ENCODE measurements around the gene UBE2Q1.
A peak's percentile ranks its signal among the peaks of the same experiment; 100 is the strongest.

Gene UBE2Q1

GRCh38 chr1:154557939-154558719 is at the start of gene UBE2Q1:
Gene UBE2Q1, minus strand, starts transcription at chr1:154558662. Its CDS starts 109 bp downstream, at chr1:154558553.
- no peak for DNase-seq

GRCh38 chr1:154607609-154608396 is 49.3 kb upstream of the UBE2Q1 start, which contains the start of gene ADAR:
Gene ADAR, minus strand, starts transcription at chr1:154608186. Its CDS starts 180 bp downstream, at chr1:154608006.
- peak; percentile 69 for DNase-seq

- no peak for DNase-seq
Observed at GRCh38 chr1:154607106-154607608, 48.7 kb upstream of the UBE2Q1 start.

GRCh38 chr1:154605534-154605933 is 47.1 kb upstream of the UBE2Q1 start:
- no peak for DNase-seq

GRCh38 chr1:154603317-154603716 is 44.9 kb upstream of the UBE2Q1 start:
- no peak for DNase-seq

GRCh38 chr1:154599658-154600057 is 41.2 kb upstream of the UBE2Q1 start:
- no peak for DNase-seq

- no peak for DNase-seq
Observed at GRCh38 chr1:154598871-154599635, 40.6 kb upstream of the UBE2Q1 start.

GRCh38 chr1:154595621-154596020 is 37.2 kb upstream of the UBE2Q1 start:
- no peak for DNase-seq

GRCh38 chr1:154594811-154595210 is 36.3 kb upstream of the UBE2Q1 start:
- DNase-seq: no peak

- no peak for DNase-seq
Observed at GRCh38 chr1:154593390-154593789, 34.9 kb upstream of the UBE2Q1 start.

- no peak for DNase-seq
Observed at GRCh38 chr1:154591206-154591605, 32.7 kb upstream of the UBE2Q1 start.

GRCh38 chr1:154590756-154591155 is 32.3 kb upstream of the UBE2Q1 start:
- DNase-seq: no peak

GRCh38 chr1:154589780-154590179 is 31.3 kb upstream of the UBE2Q1 start:
- no peak for DNase-seq

- no peak for DNase-seq
Observed at GRCh38 chr1:154586641-154587040, 28.2 kb upstream of the UBE2Q1 start.

GRCh38 chr1:154586231-154586630 is 27.8 kb upstream of the UBE2Q1 start:
- DNase-seq: no peak

- no peak for DNase-seq
Observed at GRCh38 chr1:154584267-154584994, 26.0 kb upstream of the UBE2Q1 start.

GRCh38 chr1:154583773-154584172 is 25.3 kb upstream of the UBE2Q1 start:
- no peak for DNase-seq

GRCh38 chr1:154582885-154583284 is 24.4 kb upstream of the UBE2Q1 start:
- DNase-seq: no peak

GRCh38 chr1:154581766-154582165 is 23.3 kb upstream of the UBE2Q1 start:
- no peak for DNase-seq

GRCh38 chr1:154579374-154579773 is 20.9 kb upstream of the UBE2Q1 start:
- no peak for DNase-seq

- no peak for DNase-seq
Observed at GRCh38 chr1:154578058-154578418, 19.6 kb upstream of the UBE2Q1 start.

GRCh38 chr1:154577346-154578057 is 19.0 kb upstream of the UBE2Q1 start:
- DNase-seq: no peak
